CD4-positive, alpha-beta T cell treated with Interleukin-4 for 1 hour (primary cell): ENCODE data around the gene GJC1.

Source experiments
- DNase-seq, 2 donors: peaks; one replicate each; pipeline ENCODE4 v3.0.0-alpha.2; 2020 to 2022

The GJC1 gene

GRCh38 chr17:44775838-44776621 is 54.1 kb downstream of the GJC1 start:
- no peak for DNase-seq

GRCh38 chr17:44775136-44775837 is 54.8 kb downstream of the GJC1 start:
- peak; percentile 99 for DNase-seq

- DNase-seq: peak; percentile 77 to 82
Measured at GRCh38 chr17:44774271-44775135, 55.6 kb downstream of the GJC1 start.

GRCh38 chr17:44773140-44773539 is 56.9 kb downstream of the GJC1 start:
- no peak for DNase-seq

- DNase-seq: no peak
Measured at GRCh38 chr17:44772308-44773045, 57.6 kb downstream of the GJC1 start.

GRCh38 chr17:44770166-44770925 is 59.7 kb downstream of the GJC1 start:
- no peak for DNase-seq

GRCh38 chr17:44769647-44770084 is 60.4 kb downstream of the GJC1 start:
- no peak for DNase-seq

GRCh38 chr17:44769230-44769629 is 60.9 kb downstream of the GJC1 start:
- DNase-seq: no peak

GRCh38 chr17:44768505-44769142 is 61.5 kb downstream of the GJC1 start:
- no peak for DNase-seq

GRCh38 chr17:44767493-44767892 is 62.6 kb downstream of the GJC1 start:
- no peak for DNase-seq

GRCh38 chr17:44766409-44767038 is 63.6 kb downstream of the GJC1 start:
- DNase-seq: no peak

GRCh38 chr17:44765965-44766364 is 64.1 kb downstream of the GJC1 start:
- no peak for DNase-seq

GRCh38 chr17:44763170-44763569 is 66.9 kb downstream of the GJC1 start:
- no peak for DNase-seq

- no peak for DNase-seq
Measured at GRCh38 chr17:44761932-44762810, 67.9 kb downstream of the GJC1 start.

GRCh38 chr17:44760474-44761308 is 69.4 kb downstream of the GJC1 start:
- DNase-seq: no peak

- DNase-seq: no peak
Measured at GRCh38 chr17:44759916-44760243, 70.2 kb downstream of the GJC1 start.

- DNase-seq: no peak
Measured at GRCh38 chr17:44759086-44759915, 70.8 kb downstream of the GJC1 start.
